NCI-H1930 (cell line): ENCODE results near the gene NRCAM.

Experiments
- DNase-seq, 2 experiments: peaks; one replicate each; lab custom pipeline; 2025; lab: John Stamatoyannopoulos, UW

The NRCAM gene

GRCh38 chr7:108424013-108424412 lies 32.2 kb downstream of the NRCAM start:
- no peak for DNase-seq

- no peak for DNase-seq
Observed at GRCh38 chr7:108423089-108423989, 32.9 kb downstream of the NRCAM start.

GRCh38 chr7:108421720-108422331 lies 34.4 kb downstream of the NRCAM start:
- DNase-seq, result no peak

GRCh38 chr7:108419961-108420908 lies 36.0 kb downstream of the NRCAM start:
- DNase-seq, result no peak

- no peak for DNase-seq
Observed at GRCh38 chr7:108418946-108419345, 37.3 kb downstream of the NRCAM start.

GRCh38 chr7:108417926-108418325 lies 38.3 kb downstream of the NRCAM start:
- no peak for DNase-seq

GRCh38 chr7:108417144-108417543 lies 39.1 kb downstream of the NRCAM start:
- no peak for DNase-seq

- peak in 1 of 2 experiments; percentile 20 for DNase-seq
Observed at GRCh38 chr7:108415821-108416536, 40.3 kb downstream of the NRCAM start.

GRCh38 chr7:108415084-108415483 lies 41.2 kb downstream of the NRCAM start:
- DNase-seq, result no peak

GRCh38 chr7:108413782-108414492 lies 42.3 kb downstream of the NRCAM start:
- no peak for DNase-seq

GRCh38 chr7:108413337-108413736 lies 42.9 kb downstream of the NRCAM start:
- DNase-seq, result no peak

- DNase-seq, result no peak
Observed at GRCh38 chr7:108409146-108409545, 47.1 kb downstream of the NRCAM start.

GRCh38 chr7:108408296-108408991 lies 47.8 kb downstream of the NRCAM start:
- no peak for DNase-seq

- no peak for DNase-seq
Observed at GRCh38 chr7:108407676-108408075, 48.6 kb downstream of the NRCAM start.

- no peak for DNase-seq
Observed at GRCh38 chr7:108406222-108406890, 49.9 kb downstream of the NRCAM start.

GRCh38 chr7:108404509-108405420 lies 51.5 kb downstream of the NRCAM start:
- DNase-seq, result no peak

- peak in 1 of 2 experiments; percentile 31 for DNase-seq
Observed at GRCh38 chr7:108403597-108404217, 52.5 kb downstream of the NRCAM start.

GRCh38 chr7:108402865-108403264 lies 53.4 kb downstream of the NRCAM start:
- DNase-seq, result no peak
